Measurements from ENCODE around the gene SLC13A3.

SLC13A3 gene

GRCh38 chr20:46652699-46653098 is 1.4 kb upstream of the SLC13A3 start:
- Histone ChIP-seq H3K4me1 (ENCODE audit: control insufficient read depth, insufficient read depth, low read length, poor library complexity, severe bottlenecking) (no peaks in the 10 kb centered on the region), H3K27me3 (replicated peaks; ENCODE audit: control insufficient read depth, insufficient read depth, low read length, poor library complexity, severe bottlenecking) (peaks cover 3% of the 10 kb centered on the region), H3K36me3 (ENCODE audit: control insufficient read depth, insufficient read depth, low read length) (no peaks in the 10 kb centered on the region), H3K27ac (ENCODE audit: insufficient read depth, low read length, poor library complexity, severe bottlenecking) (no peak overlapping the region), H3K4me3 (ENCODE audit: insufficient read depth, low read depth, low read length, poor library complexity, severe bottlenecking) (no peak overlapping the region), H3K9me3 (ENCODE audit: control insufficient read depth, low read length) (no peaks in the 10 kb centered on the region)
- DNase-seq: no peak

- Histone ChIP-seq H3K4me1 (ENCODE audit: control insufficient read depth, insufficient read depth, low read length, poor library complexity, severe bottlenecking) (no peaks in the 10 kb centered on the region), H3K4me3 (ENCODE audit: insufficient read depth, low read depth, low read length, poor library complexity, severe bottlenecking) (no peak overlapping the region), H3K27ac (ENCODE audit: insufficient read depth, low read length, poor library complexity, severe bottlenecking) (no peak overlapping the region), H3K27me3 (replicated peaks; ENCODE audit: control insufficient read depth, insufficient read depth, low read length, poor library complexity, severe bottlenecking) (peaks cover 3% of the 10 kb centered on the region), H3K9me3 (ENCODE audit: control insufficient read depth, low read length) (no peaks in the 10 kb centered on the region), H3K36me3 (ENCODE audit: control insufficient read depth, insufficient read depth, low read length) (no peaks in the 10 kb centered on the region)
- no peak for DNase-seq
These were observed 626 bp downstream of the SLC13A3 start for GRCh38 chr20:46650575-46651090.

GRCh38 chr20:46649965-46650542 is 1.2 kb downstream of the SLC13A3 start:
- no peak for DNase-seq
- Histone ChIP-seq H3K4me3 (ENCODE audit: insufficient read depth, low read depth, low read length, poor library complexity, severe bottlenecking) (no peak overlapping the region), H3K4me1 (ENCODE audit: control insufficient read depth, insufficient read depth, low read length, poor library complexity, severe bottlenecking) (no peaks in the 10 kb centered on the region), H3K9me3 (ENCODE audit: control insufficient read depth, low read length) (no peaks in the 10 kb centered on the region), H3K36me3 (ENCODE audit: control insufficient read depth, insufficient read depth, low read length) (no peaks in the 10 kb centered on the region), H3K27ac (ENCODE audit: insufficient read depth, low read length, poor library complexity, severe bottlenecking) (no peak overlapping the region), H3K27me3 (replicated peaks; ENCODE audit: control insufficient read depth, insufficient read depth, low read length, poor library complexity, severe bottlenecking) (peaks cover 3% of the 10 kb centered on the region)

GRCh38 chr20:46649650-46649949 is 1.7 kb downstream of the SLC13A3 start:
- Histone ChIP-seq H3K4me3 (ENCODE audit: insufficient read depth, low read depth, low read length, poor library complexity, severe bottlenecking) (no peak overlapping the region), H3K27me3 (replicated peaks; ENCODE audit: control insufficient read depth, insufficient read depth, low read length, poor library complexity, severe bottlenecking) (peaks cover 3% of the 10 kb centered on the region), H3K27ac (ENCODE audit: insufficient read depth, low read length, poor library complexity, severe bottlenecking) (no peak overlapping the region), H3K36me3 (ENCODE audit: control insufficient read depth, insufficient read depth, low read length) (no peaks in the 10 kb centered on the region), H3K9me3 (ENCODE audit: control insufficient read depth, low read length) (no peaks in the 10 kb centered on the region), H3K4me1 (ENCODE audit: control insufficient read depth, insufficient read depth, low read length, poor library complexity, severe bottlenecking) (no peaks in the 10 kb centered on the region)
- DNase-seq: no peak

GRCh38 chr20:46648903-46649649 is 2.2 kb downstream of the SLC13A3 start:
- peaks cover 3% of the 10 kb centered on the region for H3K27me3 ChIP-seq (replicated peaks; ENCODE audit: control insufficient read depth, insufficient read depth, low read length, poor library complexity, severe bottlenecking)
- no peaks in the 10 kb centered on the region for H3K9me3 ChIP-seq (ENCODE audit: control insufficient read depth, low read length)
- H3K4me3 ChIP-seq (ENCODE audit: insufficient read depth, low read depth, low read length, poor library complexity, severe bottlenecking): no peak overlapping the region
- no peak for DNase-seq
- no peak overlapping the region for H3K27ac ChIP-seq (ENCODE audit: insufficient read depth, low read length, poor library complexity, severe bottlenecking)
- no peaks in the 10 kb centered on the region for H3K4me1 ChIP-seq (ENCODE audit: control insufficient read depth, insufficient read depth, low read length, poor library complexity, severe bottlenecking)
- H3K36me3 ChIP-seq (ENCODE audit: control insufficient read depth, insufficient read depth, low read length): no peaks in the 10 kb centered on the region

GRCh38 chr20:46647469-46647868 is 3.8 kb downstream of the SLC13A3 start:
- Histone ChIP-seq H3K4me3 (ENCODE audit: insufficient read depth, low read depth, low read length, poor library complexity, severe bottlenecking) (no peak overlapping the region), H3K27me3 (replicated peaks; ENCODE audit: control insufficient read depth, insufficient read depth, low read length, poor library complexity, severe bottlenecking) (peaks cover 3% of the 10 kb centered on the region), H3K9me3 (ENCODE audit: control insufficient read depth, low read length) (no peaks in the 10 kb centered on the region), H3K36me3 (ENCODE audit: control insufficient read depth, insufficient read depth, low read length) (no peaks in the 10 kb centered on the region), H3K4me1 (ENCODE audit: control insufficient read depth, insufficient read depth, low read length, poor library complexity, severe bottlenecking) (no peaks in the 10 kb centered on the region), H3K27ac (ENCODE audit: insufficient read depth, low read length, poor library complexity, severe bottlenecking) (no peak overlapping the region)
- DNase-seq: no peak

GRCh38 chr20:46646659-46647380 is 4.4 kb downstream of the SLC13A3 start:
- no peaks in the 10 kb centered on the region for H3K4me1 ChIP-seq (ENCODE audit: control insufficient read depth, insufficient read depth, low read length, poor library complexity, severe bottlenecking)
- no peaks in the 10 kb centered on the region for H3K9me3 ChIP-seq (ENCODE audit: control insufficient read depth, low read length)
- no peak overlapping the region for H3K27ac ChIP-seq (ENCODE audit: insufficient read depth, low read length, poor library complexity, severe bottlenecking)
- no peaks in the 10 kb centered on the region for H3K36me3 ChIP-seq (ENCODE audit: control insufficient read depth, insufficient read depth, low read length)
- H3K4me3 ChIP-seq (ENCODE audit: insufficient read depth, low read depth, low read length, poor library complexity, severe bottlenecking): no peak overlapping the region
- H3K27me3 ChIP-seq (replicated peaks; ENCODE audit: control insufficient read depth, insufficient read depth, low read length, poor library complexity, severe bottlenecking): peaks cover 3% of the 10 kb centered on the region
- DNase-seq: no peak

GRCh38 chr20:46646122-46646521 is 5.1 kb downstream of the SLC13A3 start:
- Histone ChIP-seq H3K27ac (ENCODE audit: insufficient read depth, low read length, poor library complexity, severe bottlenecking) (no peak overlapping the region), H3K27me3 (replicated peaks; ENCODE audit: control insufficient read depth, insufficient read depth, low read length, poor library complexity, severe bottlenecking) (no peaks in the 10 kb centered on the region), H3K4me3 (ENCODE audit: insufficient read depth, low read depth, low read length, poor library complexity, severe bottlenecking) (no peak overlapping the region), H3K36me3 (ENCODE audit: control insufficient read depth, insufficient read depth, low read length) (no peaks in the 10 kb centered on the region), H3K4me1 (ENCODE audit: control insufficient read depth, insufficient read depth, low read length, poor library complexity, severe bottlenecking) (no peaks in the 10 kb centered on the region), H3K9me3 (ENCODE audit: control insufficient read depth, low read length) (no peaks in the 10 kb centered on the region)
- no peak for DNase-seq

- no peaks in the 10 kb centered on the region for H3K9me3 ChIP-seq (ENCODE audit: control insufficient read depth, low read length)
- no peaks in the 10 kb centered on the region for H3K4me1 ChIP-seq (ENCODE audit: control insufficient read depth, insufficient read depth, low read length, poor library complexity, severe bottlenecking)
- DNase-seq: no peak
- no peaks in the 10 kb centered on the region for H3K27me3 ChIP-seq (replicated peaks; ENCODE audit: control insufficient read depth, insufficient read depth, low read length, poor library complexity, severe bottlenecking)
- H3K27ac ChIP-seq (ENCODE audit: insufficient read depth, low read length, poor library complexity, severe bottlenecking): no peak overlapping the region
- H3K4me3 ChIP-seq (ENCODE audit: insufficient read depth, low read depth, low read length, poor library complexity, severe bottlenecking): no peak overlapping the region
- no peaks in the 10 kb centered on the region for H3K36me3 ChIP-seq (ENCODE audit: control insufficient read depth, insufficient read depth, low read length)
These were observed 6.5 kb downstream of the SLC13A3 start for GRCh38 chr20:46644733-46645132.

- Histone ChIP-seq H3K4me1 (ENCODE audit: control insufficient read depth, insufficient read depth, low read length, poor library complexity, severe bottlenecking) (no peaks in the 10 kb centered on the region), H3K27me3 (replicated peaks; ENCODE audit: control insufficient read depth, insufficient read depth, low read length, poor library complexity, severe bottlenecking) (no peaks in the 10 kb centered on the region), H3K4me3 (ENCODE audit: insufficient read depth, low read depth, low read length, poor library complexity, severe bottlenecking) (no peak overlapping the region), H3K36me3 (ENCODE audit: control insufficient read depth, insufficient read depth, low read length) (no peaks in the 10 kb centered on the region), H3K9me3 (ENCODE audit: control insufficient read depth, low read length) (no peaks in the 10 kb centered on the region), H3K27ac (ENCODE audit: insufficient read depth, low read length, poor library complexity, severe bottlenecking) (no peak overlapping the region)
- no peak for DNase-seq
These were observed 7.1 kb downstream of the SLC13A3 start for GRCh38 chr20:46644160-46644559.

All from effector memory CD4-positive, alpha-beta T cell (primary cell).